AG04450 (cell line): ENCODE results near the gene TMEM37. TPM values are rescaled to one million over a fixed set of nuclear protein-coding genes. Genes with fewer than 3 reads are reported as not detected.

Experiments
- CTCF ChIA-PET: fragments of 300-600, 350-600 bp; formaldehyde crosslinking; extraction: SDS; loops from one replicate; lab custom pipeline; 2022; ENCODE audit warnings: antibody characterized with exemption, inconsistent platforms; lab: Charles Lee
- POLR2A ChIA-PET: fragments of 350-600 bp; formaldehyde crosslinking; extraction: SDS; loops from one replicate; lab custom pipeline; 2021; ENCODE audit warnings: antibody characterized with exemption, inconsistent platforms; lab: Yijun Ruan, JAX
- DNase-seq: peaks from one replicate; pipeline ENCODE4 v3.0.0-alpha.2; 2011; ENCODE audit warnings: low read depth, low spot score
- H3K27ac ChIP-seq: one replicate; pipeline ENCODE4 v1.5.1; 2012; ENCODE audit warnings: low read depth, low read length, control low read depth
- H3K27me3 ChIP-seq: one replicate; pipeline ENCODE4 v1.6.0; 2012; ENCODE audit warnings: low read length; ENCODE audit not compliant: control insufficient read depth, insufficient read depth
- H3K4me3 ChIP-seq: 2 replicates; pipeline ENCODE4 v1.5.1; 2011; ENCODE audit warnings: mild to moderate bottlenecking, low read depth, low read length, control low read depth
- H3K9me3 ChIP-seq: 2 replicates; pipeline ENCODE4 v1.5.1; 2012; ENCODE audit warnings: low read length; ENCODE audit not compliant: control insufficient read depth, insufficient read depth
- polyA plus RNA-seq: library from polyadenylated mRNA; depleted of rRNA; stranded (reverse); fragments of >200 nt; gene quantifications from 2 replicates; pipeline ENCODE4 v1.2.3, GENCODE V29; 2011
- TF ChIP-seq, protein P1 (sequence below): IDR thresholded peaks from 2 replicates; pipeline ENCODE4 v1.5.1; 2011; ENCODE audit warnings: low read depth, low read length, control low read depth, inconsistent platforms

TMEM37 gene
- polyA plus RNA-seq, 1 experiment: 0.98 TPM

DNA sequence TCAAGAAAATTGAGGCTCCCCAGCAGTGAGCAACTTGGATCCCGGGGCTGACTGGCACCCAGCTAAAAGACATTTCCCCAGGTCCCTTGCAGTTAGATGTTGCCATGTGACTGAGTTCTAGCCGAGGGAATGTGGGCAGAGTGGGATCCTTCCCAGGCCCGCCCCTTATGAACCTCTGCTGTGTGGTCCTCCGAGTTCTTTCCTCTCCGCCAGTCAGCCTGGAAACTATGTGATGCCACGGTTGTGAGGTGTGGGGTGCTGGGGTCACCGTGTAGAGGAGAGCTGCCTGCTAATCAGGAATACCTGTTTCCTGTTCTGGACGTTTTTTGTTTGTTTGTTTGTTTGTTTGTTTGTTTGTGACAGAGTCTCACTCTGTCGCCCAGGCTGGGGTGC, 45.5 kb downstream of the TMEM37 start:
- Histone ChIP-seq H3K27me3 (no peaks in the 10 kb centered on the region), H3K9me3 (no peaks in the 10 kb centered on the region), H3K27ac (no peak overlapping the region), H3K4me3 (no peak overlapping the region)
- DNase-seq: no peak
- POLR2A ChIA-PET: no interaction called here
- TF ChIP-seq, protein P1, sequence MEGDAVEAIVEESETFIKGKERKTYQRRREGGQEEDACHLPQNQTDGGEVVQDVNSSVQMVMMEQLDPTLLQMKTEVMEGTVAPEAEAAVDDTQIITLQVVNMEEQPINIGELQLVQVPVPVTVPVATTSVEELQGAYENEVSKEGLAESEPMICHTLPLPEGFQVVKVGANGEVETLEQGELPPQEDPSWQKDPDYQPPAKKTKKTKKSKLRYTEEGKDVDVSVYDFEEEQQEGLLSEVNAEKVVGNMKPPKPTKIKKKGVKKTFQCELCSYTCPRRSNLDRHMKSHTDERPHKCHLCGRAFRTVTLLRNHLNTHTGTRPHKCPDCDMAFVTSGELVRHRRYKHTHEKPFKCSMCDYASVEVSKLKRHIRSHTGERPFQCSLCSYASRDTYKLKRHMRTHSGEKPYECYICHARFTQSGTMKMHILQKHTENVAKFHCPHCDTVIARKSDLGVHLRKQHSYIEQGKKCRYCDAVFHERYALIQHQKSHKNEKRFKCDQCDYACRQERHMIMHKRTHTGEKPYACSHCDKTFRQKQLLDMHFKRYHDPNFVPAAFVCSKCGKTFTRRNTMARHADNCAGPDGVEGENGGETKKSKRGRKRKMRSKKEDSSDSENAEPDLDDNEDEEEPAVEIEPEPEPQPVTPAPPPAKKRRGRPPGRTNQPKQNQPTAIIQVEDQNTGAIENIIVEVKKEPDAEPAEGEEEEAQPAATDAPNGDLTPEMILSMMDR: no peak
- CTCF ChIA-PET: interaction anchor here (0.6 to 4.0 kb wide), 18 partner anchors 10 to 595 kb away, joined by 3 to 41 read pairs (median 6); no protein-coding TSS in a partner anchor

DNA sequence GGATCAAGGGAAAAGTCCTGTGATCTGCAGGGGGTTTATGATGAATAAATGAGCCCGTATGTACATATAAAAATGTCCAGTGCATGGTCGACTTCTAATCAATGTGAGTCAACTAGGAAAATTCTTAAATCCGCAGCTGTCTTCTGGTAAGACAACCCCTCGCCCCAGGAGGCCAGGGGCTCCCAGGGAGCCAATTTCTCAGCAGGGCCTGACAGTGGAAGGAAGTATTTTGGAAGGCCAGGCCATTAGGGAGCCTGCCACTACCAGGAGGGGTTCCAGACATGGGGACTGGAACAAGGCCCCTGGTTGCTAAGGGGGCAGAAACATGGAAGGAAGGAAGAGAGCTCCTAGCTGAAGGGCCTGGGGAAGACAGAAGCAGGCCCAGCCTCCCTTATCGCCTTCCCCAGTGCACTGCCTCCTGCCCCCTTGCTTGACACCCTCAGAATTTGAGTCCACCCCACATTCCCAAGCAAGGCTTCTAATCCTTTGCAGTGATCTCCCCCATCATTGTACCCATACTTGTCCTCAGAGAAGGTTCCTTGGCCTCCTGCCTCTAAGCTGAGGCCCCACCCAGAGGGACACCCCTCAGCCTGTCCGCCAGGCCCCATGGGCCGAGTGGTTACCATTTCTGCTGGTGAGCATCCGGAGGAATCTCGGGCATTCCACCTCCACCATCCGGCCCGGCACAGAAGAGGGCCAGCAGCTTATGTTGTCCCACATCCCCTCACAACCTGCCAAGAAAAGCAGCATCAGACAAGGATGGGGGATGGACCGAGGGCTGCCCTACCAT, 46.7 kb downstream of the TMEM37 start:
- CTCF ChIA-PET: interaction anchor here (1.1 to 4.0 kb wide), 4 partner anchors 9 to 69 kb away, joined by 3 to 41 read pairs (median 18); no protein-coding TSS in a partner anchor

DNA sequence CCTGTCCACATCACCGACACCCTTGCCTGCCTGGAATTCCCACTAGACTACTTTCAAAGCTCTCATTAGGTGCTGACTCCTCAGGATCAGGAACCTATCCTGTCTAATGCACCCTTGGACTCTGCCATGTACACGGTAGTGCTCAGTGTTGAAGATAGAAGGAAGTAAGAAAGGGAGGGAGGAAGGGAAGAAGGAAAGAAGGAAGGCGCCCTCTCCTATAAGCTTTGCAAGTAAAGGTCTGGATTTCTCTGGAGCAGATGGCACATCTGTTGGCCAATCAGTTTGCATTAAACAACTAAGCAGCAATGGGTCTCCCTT, 47.3 kb downstream of the TMEM37 start:
- Histone ChIP-seq H3K27me3 (peaks cover 3% of the 10 kb centered on the region), H3K9me3 (no peaks in the 10 kb centered on the region), H3K27ac (no peak overlapping the region), H3K4me3 (no peak overlapping the region)
- ChIA-PET POLR2A (no interaction called here), CTCF (interaction anchor here (0.5 to 4.0 kb wide), 6 partner anchors 9 to 597 kb away, joined by 3 to 41 read pairs (median 4); no protein-coding TSS in a partner anchor)
- TF ChIP-seq, protein P1: no peak
- no peak for DNase-seq

More for the DNA sequence above, 46.7 kb downstream of the TMEM37 start:
- H3K27me3 ChIP-seq: no peaks in the 10 kb centered on the region
- POLR2A ChIA-PET: no interaction called here
- H3K4me3 ChIP-seq: no peak overlapping the region
- TF ChIP-seq, protein P1: no peak
- H3K27ac ChIP-seq: no peak overlapping the region
- no peak for DNase-seq
- no peaks in the 10 kb centered on the region for H3K9me3 ChIP-seq

DNA sequence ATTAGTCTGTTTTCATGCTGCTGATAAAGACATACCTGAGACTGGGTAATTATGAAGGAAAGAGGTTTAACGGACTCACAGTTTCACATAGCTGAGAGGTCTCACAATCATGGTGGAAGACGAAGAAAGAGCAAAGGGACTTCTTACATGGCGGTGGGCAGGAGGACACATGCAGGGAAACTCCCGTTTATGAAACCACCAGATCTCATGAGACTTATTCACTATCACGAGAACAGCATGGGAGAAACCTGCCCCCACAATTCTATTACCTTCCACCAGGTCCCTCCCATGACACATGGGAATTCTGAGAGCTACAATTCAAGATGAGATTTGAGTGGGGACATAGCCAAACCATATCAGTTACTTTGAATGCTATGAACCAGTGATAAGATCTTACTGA, 48.5 kb downstream of the TMEM37 start:
- no peak for DNase-seq
- CTCF ChIA-PET: interaction anchor here (0.5 to 1.3 kb wide), 3 partner anchors 10 to 74 kb away, joined by 3 to 8 read pairs (median 5); no protein-coding TSS in a partner anchor
- Histone ChIP-seq H3K27ac (no peak overlapping the region), H3K4me3 (no peak overlapping the region), H3K27me3 (peaks cover 7% of the 10 kb centered on the region), H3K9me3 (no peaks in the 10 kb centered on the region)
- POLR2A ChIA-PET: no interaction called here
- TF ChIP-seq, protein P1: no peak

DNA sequence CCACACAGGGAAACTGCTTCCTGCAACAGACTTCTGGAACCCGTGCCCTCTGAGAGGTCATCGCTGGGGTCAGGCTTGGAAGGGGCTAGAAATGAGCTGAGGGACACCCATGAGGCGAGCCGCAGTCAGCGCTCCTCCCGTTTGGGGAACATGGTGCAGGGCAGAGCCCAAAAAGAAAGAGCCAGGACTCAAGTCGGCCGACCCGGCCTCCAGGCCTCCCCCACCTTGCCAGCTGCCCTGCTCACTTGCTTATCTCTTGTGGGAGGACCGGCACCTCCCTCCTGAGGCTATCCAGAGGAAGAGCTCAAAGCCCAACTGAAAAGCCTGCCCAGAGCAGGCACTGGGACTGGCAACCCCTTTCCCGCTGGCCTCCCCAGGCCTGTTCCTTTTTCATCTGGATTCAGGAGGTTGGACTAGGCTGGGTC, 49.1 kb downstream of the TMEM37 start:
- Histone ChIP-seq H3K27ac (no peak overlapping the region), H3K9me3 (no peaks in the 10 kb centered on the region), H3K4me3 (no peak overlapping the region), H3K27me3 (peaks cover 7% of the 10 kb centered on the region)
- CTCF ChIA-PET: interaction anchor here (0.5 kb wide), 1 partner anchor 25 kb away, joined by 8 read pairs; no protein-coding TSS in a partner anchor
- POLR2A ChIA-PET: no interaction called here
- DNase-seq: no peak
- TF ChIP-seq, protein P1: no peak
